ENCODE measurements around the gene LARP4B.

Gene LARP4B

DNA sequence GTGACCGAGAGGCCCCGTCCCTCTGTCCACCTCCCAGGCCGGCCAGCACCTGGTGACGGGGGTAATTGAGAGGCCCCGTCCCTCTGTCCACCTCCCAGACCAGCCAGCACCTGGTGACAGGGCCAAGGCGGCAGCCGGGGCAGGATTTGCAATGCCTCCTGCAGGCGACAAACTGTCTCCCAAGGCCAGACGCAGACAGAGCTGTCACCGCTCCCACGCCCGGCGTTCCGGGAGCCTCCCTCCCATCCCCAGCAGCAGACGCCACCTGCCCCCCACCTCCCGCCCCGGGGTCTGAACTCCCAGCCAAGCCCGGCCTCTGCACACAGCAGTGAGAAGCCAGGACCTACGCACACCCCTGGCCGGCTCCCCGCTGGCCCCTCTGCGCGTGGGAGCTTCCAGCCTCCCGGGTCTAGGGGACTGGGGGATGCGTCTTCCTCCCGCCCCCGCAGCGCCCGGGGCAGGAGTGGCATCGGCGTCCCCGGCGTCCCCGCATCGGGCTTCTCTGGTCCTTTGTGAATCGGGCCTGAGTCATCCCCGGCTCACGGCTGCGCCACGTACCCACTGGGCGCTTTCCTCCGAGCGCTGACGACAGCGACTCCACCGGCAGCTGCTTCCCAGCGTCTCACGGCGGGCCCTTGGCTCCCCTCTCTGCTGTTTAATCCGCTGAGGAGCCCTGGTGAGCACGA, 147.0 kb downstream of the LARP4B start:
- TF ChIP-seq, protein P1, sequence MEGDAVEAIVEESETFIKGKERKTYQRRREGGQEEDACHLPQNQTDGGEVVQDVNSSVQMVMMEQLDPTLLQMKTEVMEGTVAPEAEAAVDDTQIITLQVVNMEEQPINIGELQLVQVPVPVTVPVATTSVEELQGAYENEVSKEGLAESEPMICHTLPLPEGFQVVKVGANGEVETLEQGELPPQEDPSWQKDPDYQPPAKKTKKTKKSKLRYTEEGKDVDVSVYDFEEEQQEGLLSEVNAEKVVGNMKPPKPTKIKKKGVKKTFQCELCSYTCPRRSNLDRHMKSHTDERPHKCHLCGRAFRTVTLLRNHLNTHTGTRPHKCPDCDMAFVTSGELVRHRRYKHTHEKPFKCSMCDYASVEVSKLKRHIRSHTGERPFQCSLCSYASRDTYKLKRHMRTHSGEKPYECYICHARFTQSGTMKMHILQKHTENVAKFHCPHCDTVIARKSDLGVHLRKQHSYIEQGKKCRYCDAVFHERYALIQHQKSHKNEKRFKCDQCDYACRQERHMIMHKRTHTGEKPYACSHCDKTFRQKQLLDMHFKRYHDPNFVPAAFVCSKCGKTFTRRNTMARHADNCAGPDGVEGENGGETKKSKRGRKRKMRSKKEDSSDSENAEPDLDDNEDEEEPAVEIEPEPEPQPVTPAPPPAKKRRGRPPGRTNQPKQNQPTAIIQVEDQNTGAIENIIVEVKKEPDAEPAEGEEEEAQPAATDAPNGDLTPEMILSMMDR (IDR thresholded peaks at IDR 0.05; ENCODE audit: extremely low read depth, missing control alignments), result no peak
- peak; percentile 49 for DNase-seq (ENCODE audit: low spot score)

DNA sequence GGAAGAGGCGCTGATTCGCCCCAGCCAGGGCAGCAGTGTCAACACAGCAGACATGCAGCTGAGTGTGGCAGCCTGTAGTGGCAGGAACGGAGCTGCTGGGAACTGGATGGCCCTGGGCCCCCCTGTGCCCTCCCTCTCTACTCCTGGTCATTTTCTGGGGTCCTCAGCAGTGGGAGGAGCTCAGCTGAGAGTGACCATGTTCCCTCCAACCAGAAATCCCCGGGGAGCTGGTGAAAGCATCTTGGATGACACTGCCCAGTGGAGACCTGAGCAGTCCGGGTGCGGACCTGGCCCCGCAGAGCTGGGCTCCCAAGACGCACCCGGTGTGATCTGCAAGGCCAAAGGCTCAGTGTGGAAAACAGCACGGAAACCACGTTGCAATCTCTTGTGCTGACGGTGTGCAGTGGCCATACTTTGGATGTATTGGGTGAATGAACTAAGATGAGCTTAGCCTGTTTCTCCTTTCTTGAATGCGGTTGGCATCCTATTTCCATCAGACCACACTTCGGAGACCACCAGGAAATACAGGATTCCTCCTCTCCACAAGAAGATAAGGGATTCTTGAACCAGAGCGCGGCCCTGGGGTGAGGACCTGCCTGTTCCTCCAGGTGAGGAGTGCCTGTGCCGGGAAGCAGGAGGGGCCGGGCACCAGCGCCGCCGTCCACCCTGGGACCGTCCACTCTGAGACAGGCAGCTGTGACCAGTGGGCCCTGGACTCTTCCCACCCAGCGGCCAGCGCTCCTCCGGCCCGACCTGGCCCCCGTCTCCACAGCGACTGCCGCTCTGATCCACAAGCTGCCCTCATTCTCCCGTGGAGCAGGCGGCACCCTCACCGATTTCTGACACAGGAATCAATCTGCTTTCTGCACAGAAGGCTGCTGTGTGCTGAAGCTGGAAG, 148.5 kb downstream of the LARP4B start:
- peak; percentile 22 for DNase-seq (ENCODE audit: low spot score)

GRCh38 chr10:780536-781524, 150.7 kb downstream of the LARP4B start:
- TF ChIP-seq, protein P1 (IDR thresholded peaks at IDR 0.05; ENCODE audit: extremely low read depth, missing control alignments), result no peak

More for the DNA sequence above, 148.5 kb downstream of the LARP4B start:
- TF ChIP-seq, protein P1 (IDR thresholded peaks at IDR 0.05; ENCODE audit: extremely low read depth, missing control alignments), result no peak

DNA sequence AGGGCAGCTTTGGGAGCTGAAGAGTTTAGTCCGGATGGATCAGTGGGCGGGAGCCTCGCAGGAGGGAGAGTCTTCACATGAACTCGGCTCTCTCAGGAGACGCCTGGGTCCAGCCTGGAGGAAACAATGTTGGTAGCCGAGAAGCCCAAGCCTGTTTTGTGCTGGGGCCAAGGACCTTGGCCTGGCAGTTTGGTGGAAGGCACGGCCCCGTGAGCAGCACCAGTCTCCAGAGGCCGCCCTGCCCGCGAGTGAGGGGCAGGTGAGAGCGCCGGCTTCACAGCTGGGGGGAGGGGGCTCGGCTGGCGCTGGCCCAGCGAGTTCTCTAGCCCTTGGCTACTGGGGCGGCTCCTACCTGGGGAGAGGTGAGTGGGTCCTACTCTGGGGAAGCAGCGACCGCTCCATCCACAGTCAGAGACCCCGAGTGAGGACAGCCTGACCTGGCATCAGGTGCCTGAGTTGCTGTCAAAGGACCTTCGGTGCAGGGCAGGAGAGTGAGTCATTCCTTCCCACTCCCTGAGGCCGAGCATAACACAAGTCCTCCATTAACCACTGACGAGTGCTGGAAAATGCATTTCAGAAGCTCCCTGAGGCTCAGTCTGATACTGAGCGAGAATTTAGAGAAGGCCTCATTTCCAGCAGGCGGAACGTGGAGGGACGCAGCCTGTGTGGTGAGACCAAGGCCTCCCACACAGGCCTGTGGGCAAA, 152.7 kb downstream of the LARP4B start:
- TF ChIP-seq, protein P1 (IDR thresholded peaks at IDR 0.05; ENCODE audit: extremely low read depth, missing control alignments), result no peak
- DNase-seq (ENCODE audit: low spot score), result peak; percentile 20

More at GRCh38 chr10:780536-781524, 150.7 kb downstream of the LARP4B start:
- DNase-seq (ENCODE audit: low spot score), result peak; percentile 19

GRCh38 chr10:777913-778479, 153.5 kb downstream of the LARP4B start:
- DNase-seq (ENCODE audit: low spot score), result peak; percentile 15
- TF ChIP-seq, protein P1 (IDR thresholded peaks at IDR 0.05; ENCODE audit: extremely low read depth, missing control alignments), result no peak

- TF ChIP-seq, protein P1 (IDR thresholded peaks at IDR 0.05; ENCODE audit: extremely low read depth, missing control alignments), result no peak
These were observed 154.7 kb downstream of the LARP4B start for GRCh38 chr10:776772-777171.

More at GRCh38 chr10:776772-777171, 154.7 kb downstream of the LARP4B start:
- peak; percentile 11 for DNase-seq (ENCODE audit: low spot score)
